GM12891 (cell line): Measurements from ENCODE around the gene MATN1.

ENCODE experiments used
- DNase-seq: peaks from one replicate; pipeline ENCODE4 v3.0.0; 2011; ENCODE audit warnings: low spot score; ENCODE audit not compliant: insufficient read length
- FAIRE-seq: peaks from 2 replicates; lab custom pipeline; 2011; peaks lifted over from hg19 to GRCh38; lab: Jason Lieb, UNC
- PAX5 ChIP-seq: IDR thresholded peaks from 2 replicates; pipeline ENCODE4 v1.6.1; 2011; ENCODE audit warnings: low read length, moderate library complexity, mild to moderate bottlenecking; ENCODE audit not compliant: insufficient read depth, severe bottlenecking
- POLR2A ChIP-seq: IDR thresholded peaks from 2 replicates; pipeline ENCODE4 v1.6.1; 2011; ENCODE audit warnings: low read depth, low read length, control low read depth
- POLR2AphosphoS5 ChIP-seq: IDR thresholded peaks from 2 replicates; pipeline ENCODE4 v1.6.1; 2011; ENCODE audit warnings: low read depth, low read length, control low read depth
- POU2F2 ChIP-seq: IDR thresholded peaks from 2 replicates; pipeline ENCODE4 v1.6.1; 2011; ENCODE audit warnings: low read depth, mild to moderate bottlenecking, control low read depth, low read length, moderate library complexity
- SPI1 ChIP-seq: IDR thresholded peaks from 2 replicates; pipeline ENCODE4 v1.6.1; 2011; ENCODE audit warnings: low read depth, low read length, control low read depth
- TAF1 ChIP-seq: IDR thresholded peaks from 2 replicates; pipeline ENCODE4 v1.6.1; 2011; ENCODE audit warnings: low read depth, low read length, control low read depth

Gene MATN1

DNA sequence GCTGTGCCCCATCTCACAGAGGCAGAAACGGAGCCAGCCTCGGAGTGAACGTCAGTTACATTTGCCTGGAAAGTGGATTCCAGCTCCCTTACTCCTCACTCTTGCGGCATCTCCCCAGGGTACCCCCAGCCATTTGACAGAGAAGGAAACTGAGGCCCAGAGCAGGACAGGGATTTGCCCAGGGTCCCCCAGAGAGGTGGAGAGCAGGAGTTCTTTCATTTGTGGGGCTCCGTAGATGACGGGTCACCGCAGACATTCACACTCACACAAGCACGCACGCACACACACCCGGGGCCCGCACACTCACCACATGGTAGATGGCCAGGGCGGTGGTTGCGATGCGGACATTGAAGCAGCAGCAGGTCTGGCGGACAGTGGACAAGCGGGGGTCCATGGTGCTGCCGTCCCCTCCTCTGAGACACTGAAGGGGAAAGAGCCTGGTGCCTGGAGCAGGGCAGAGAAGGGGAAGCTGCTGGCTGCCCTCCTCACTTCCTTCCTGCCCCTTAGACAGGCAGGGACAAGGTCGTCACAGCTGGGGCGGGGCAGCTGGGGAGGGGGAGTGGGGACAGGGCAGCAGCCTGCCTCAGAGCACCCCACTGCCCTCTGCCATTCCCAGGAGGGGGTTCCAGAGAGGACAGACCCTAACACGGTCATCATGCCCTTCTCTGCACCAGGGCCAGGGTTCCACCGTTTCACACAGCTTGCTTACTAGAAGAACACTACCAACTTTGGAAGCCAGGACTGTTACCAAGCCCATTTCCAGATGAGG lies 34.2 kb upstream of the MATN1 start, which contains the start of gene LAPTM5:
Gene LAPTM5, minus strand, starts transcription at position 423 of the 769 bp plus-strand sequence. Its CDS starts 29 bp downstream, at position 394.
- TF ChIP-seq TAF1 (peak; percentile 71; the same call in 1 of the 2 replicates), POLR2AphosphoS5 (peak; percentile 87), SPI1 (peak; percentile 65), POLR2A (peak; percentile 90), PAX5 (no peak), POU2F2 (no peak)
- DNase-seq (no peak), FAIRE-seq (peak; percentile 96)

DNA sequence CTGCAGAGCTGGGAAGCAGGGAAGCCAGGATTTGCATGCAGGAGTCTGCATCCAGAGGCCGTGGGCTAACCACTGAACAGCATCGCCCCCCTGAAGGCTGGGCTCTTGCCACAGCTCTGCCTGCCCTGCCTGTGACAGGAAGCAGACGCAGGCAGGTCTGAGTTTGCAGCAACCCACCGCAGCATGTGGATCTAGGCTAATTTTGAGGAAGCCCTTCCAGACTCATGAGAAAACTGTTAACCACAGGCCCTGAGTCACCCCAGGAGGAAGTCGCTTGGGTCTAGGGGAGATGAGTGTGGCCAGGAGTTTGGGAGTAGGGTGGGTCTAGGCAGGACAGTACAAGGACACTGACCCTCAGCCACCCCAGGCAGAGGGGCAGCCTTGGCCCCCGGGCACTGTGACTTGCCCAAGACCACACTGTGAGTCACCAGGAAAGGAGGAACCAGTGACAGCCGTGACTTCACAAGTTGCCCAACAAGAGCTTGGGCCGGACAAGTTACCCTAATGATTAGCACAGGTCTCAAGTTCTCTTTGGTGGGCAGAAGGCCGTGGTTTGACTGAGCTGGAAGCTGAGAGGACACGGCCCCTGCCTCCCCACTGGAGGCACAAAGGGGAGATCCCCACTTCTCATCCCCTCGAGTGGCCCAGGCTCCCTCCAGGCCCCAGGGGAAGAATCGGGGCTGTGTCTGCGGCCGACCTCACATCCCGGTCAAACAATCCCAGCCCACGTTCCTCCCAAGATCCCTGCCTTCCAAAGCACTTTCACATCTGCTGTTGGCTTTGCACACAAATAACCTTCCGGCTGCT lies 33.4 kb upstream of the MATN1 start:
- DNase-seq, result no peak
- no peak for FAIRE-seq
- TF ChIP-seq PAX5 (no peak), POLR2A (no peak; the same call in 1 of the 2 replicates), TAF1 (no peak), POU2F2 (peak; percentile 27; the same call in 1 of the 2 replicates), POLR2AphosphoS5 (peak; percentile 44; the same call in 1 of the 2 replicates), SPI1 (peak; percentile 81)

DNA sequence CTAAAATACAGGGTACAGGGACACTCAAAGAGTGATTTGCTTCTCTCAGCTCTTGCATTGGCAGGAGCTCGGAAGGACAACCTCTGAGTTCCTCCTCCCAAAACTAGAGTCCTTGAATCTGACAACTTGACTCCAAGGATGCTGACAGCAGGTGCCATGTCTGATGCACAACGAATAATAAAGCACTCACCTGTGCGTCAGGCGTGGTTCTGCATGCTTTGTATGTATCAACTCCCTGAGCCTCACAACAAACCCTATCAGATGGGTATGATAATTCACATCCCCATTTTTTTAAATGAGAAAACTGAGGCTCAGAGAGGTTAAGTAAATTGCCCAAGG lies 32.8 kb upstream of the MATN1 start:
- no peak for DNase-seq
- no peak for FAIRE-seq
- TF ChIP-seq POLR2AphosphoS5 (no peak), TAF1 (0 out of 2 replicates have a peak, but pooled peaks have one; percentile 34)

DNA sequence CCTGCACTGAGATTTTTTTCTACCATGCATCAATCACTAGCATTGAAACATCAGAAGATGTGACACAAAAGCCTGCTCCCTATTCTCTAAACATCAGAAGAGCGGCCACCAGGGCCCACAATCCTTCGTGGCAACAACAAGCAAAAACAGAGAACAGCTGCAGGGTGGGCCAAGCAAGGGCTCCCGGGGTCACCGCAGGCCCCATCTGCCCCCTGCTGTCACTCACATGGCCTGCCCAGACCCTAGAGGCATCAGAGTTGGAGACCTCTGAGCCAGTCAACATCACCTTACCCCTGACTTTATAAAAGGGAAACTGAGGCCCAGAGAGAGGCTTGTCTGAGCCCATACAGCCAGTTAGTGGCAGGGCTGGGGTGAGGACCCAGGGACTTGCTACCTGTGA lies 32.4 kb upstream of the MATN1 start:
- no peak for FAIRE-seq
- TF ChIP-seq POLR2AphosphoS5 (no peak), POU2F2 (no peak), PAX5 (no peak), SPI1 (no peak), POLR2A (no peak), TAF1 (no peak)
- no peak for DNase-seq

DNA sequence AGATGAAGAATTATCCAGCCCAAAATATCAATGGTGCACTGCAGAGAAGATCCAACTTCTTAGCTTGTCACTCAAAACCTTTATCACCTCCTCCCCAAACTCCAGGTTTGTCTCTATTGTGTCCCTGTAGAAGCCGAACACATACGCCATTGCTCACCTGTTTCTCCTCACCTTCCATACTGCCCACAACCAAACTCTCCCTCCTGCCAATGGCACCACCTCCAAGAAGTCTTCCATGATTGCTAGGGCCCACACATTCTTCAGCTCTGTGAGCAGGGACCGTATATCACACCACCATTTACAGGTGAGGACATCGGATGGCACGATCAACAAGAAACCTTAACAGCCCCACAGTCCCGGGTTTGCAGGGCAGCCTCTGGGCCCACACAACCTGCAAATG lies 31.9 kb upstream of the MATN1 start:
- DNase-seq (no peak), FAIRE-seq (no peak)
- no peak; the same call in 1 of the 2 replicates for TF ChIP-seq POLR2A
- TF ChIP-seq POU2F2, result no peak
- no peak for TF ChIP-seq SPI1
- no peak for TF ChIP-seq PAX5
- no peak; the same call in 1 of the 2 replicates for TF ChIP-seq TAF1
- no peak; the same call in 1 of the 2 replicates for TF ChIP-seq POLR2AphosphoS5

DNA sequence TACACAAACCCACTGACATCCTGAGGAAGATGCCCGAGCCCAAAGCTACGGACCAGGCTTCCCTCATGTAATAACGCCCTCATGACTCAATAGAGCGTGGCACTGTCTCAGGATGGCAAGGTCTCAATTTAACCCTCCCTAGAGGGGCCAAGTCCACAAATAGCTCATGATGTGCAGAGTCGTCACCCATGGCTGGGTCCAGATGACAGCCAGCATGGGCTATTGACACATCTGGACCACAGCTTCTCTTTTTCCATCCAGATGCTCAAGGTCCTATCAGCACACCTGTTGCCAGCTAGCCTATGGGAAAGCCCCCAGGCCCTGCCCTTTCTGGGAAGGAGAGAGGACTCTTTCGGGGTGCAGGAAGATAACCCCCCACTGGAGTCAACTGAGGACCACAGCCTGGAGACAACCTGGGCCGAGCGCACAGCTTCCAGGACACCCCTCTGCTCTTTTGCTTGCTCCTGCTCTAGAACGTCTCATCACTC lies 31.3 kb upstream of the MATN1 start:
- DNase-seq, result no peak
- FAIRE-seq, result peak; percentile 99
- TF ChIP-seq TAF1 (no peak; the same call in 1 of the 2 replicates), POLR2A (peak; percentile 51), SPI1 (peak; percentile 50), POU2F2 (peak; percentile 81), POLR2AphosphoS5 (peak; percentile 79), PAX5 (peak; percentile 99)

DNA sequence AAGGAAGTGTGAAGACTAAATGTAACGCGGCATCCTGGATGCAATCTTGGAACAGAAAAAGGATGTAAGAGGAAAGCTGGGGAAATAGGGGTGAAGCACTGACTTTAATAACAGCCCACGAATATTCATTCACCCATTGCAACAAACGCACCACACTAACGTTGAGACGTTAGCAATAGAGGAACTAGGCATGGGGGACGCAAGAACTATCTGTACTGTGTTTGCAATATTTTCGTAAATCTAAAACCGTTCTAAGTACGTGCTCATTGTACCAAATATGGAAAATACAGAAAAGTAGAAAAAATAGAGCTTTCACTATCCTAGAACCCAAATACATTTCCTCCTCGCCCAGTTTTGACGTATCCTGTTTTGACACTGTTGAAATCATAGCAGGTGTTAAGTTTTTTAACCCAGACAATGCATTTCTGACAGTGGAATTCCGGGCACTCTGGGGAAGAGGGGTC lies 30.3 kb upstream of the MATN1 start:
- no peak for TF ChIP-seq POU2F2
- TF ChIP-seq POLR2AphosphoS5, result peak; percentile 51; the same call in 1 of the 2 replicates
- TF ChIP-seq POLR2A, result peak; percentile 70
- peak; percentile 75 for TF ChIP-seq SPI1
- 0 out of 2 replicates have a peak, but pooled peaks have one; percentile 15 for TF ChIP-seq TAF1
- TF ChIP-seq PAX5, result no peak
- no peak for DNase-seq

DNA sequence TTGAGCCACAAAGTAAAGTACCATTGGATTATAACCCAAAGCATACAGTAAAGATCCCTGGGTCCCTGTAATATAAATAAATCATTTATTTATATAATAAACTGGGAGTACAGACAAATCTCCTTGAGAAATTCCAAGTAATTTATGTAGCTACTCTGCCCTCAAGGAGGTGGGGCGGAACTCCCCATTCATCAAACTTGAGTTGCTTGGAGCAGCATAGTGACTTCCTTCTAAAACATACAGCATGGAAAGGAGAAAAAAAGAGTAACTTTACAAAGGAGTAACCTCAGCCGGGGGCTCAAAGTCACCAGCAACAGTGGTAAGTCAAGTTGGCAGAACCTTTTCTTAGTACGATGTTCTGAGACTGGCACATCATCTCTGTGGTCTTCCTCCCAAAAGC lies 29.7 kb upstream of the MATN1 start:
- FAIRE-seq (peak; percentile 28), DNase-seq (no peak)
- no peak for TF ChIP-seq POLR2AphosphoS5
- TF ChIP-seq TAF1, result no peak
- no peak for TF ChIP-seq SPI1

More for the DNA sequence above, 30.3 kb upstream of the MATN1 start:
- peak; percentile 97 for FAIRE-seq

DNA sequence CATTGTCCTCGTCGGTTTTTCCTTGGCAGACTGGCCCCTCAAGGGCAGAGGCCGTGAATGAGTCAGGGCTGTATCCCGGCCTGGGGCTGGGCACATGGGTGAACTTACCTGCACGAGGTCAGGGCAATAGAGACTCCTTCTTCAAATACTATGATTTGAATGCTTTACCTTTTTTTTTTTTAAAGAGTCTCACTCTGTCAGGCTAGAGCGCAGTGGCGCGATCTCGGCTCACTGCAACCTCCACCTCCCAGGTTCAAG lies 29.2 kb upstream of the MATN1 start:
- no peak for FAIRE-seq
- TF ChIP-seq POLR2AphosphoS5, result no peak
- no peak for TF ChIP-seq SPI1
- no peak for TF ChIP-seq PAX5
- no peak for TF ChIP-seq POU2F2
- no peak for TF ChIP-seq TAF1
- no peak for TF ChIP-seq POLR2A

DNA sequence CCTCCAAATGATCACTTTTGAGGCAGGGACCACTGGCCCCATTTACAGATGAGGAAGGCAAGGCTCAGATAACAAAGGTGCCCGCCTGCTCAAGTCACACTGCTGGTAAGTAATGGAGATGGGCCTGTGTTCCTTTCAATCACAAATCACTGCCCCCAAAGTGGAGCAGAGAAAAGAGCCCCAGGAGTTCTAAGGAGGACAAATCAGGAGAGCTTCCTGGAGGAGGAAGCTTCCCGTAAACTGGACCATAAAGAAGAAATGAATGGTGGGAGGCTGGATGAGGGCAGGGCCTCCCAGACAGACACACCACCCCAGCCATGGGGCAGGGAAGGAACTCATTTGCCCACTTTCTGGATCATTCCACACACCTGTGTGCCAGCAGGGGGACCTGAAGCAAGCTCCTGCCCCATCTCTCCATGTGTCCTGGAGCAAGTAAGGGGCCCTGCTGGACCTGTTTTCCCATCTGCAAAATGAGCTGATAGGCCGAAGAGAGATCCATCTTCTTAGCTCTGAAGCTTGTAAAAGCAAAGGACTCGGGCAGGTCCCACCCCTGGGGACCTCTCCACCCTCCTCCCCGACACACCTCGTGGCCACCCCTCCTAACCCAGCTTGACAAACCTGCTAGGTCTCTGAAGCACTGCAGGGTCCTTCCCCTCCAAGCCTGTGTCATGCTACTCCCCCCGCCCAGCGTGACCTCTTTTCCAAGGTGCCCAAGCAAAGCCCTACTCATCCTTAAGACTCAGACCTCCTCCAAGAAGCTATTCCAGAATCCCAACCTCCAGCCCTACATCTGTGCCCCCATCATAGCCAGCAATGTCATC lies 28.7 kb upstream of the MATN1 start:
- DNase-seq, result no peak
- no peak for TF ChIP-seq TAF1
- TF ChIP-seq PAX5, result no peak
- no peak for TF ChIP-seq SPI1
- TF ChIP-seq POLR2A, result peak; percentile 26; the same call in 1 of the 2 replicates
- peak; percentile 56 for FAIRE-seq

More for the DNA sequence above, 29.2 kb upstream of the MATN1 start:
- no peak for DNase-seq
